ENCODE data around the gene TBCD.

DNA sequence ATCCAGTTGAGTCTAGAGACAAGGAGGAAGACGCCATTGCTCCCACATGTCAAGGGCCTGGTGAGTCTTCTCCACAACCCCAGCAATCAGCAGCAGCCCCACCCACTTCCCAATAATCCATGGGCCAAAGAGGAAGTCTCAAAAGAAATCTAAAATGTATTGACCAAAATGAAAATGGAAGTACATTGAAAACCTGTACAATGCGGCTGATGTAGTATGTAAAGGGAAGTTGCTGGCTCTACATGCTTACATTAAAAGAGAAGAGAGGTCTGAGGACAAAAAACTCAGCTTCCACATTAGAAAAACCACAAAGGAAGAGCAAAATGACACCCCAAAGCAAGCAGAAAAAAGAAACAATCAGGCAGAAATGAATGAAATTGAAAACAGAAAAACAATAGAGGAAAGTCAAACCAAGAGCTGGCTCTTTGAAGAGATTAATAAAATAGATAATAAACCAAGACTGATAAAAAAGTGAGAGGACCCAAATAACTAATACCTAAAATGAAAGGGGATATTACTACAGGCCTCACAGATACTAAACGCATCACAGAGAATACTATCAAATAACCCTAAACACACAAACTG is 227.0 kb downstream of the TBCD start:
- TF ChIP-seq, protein P1, sequence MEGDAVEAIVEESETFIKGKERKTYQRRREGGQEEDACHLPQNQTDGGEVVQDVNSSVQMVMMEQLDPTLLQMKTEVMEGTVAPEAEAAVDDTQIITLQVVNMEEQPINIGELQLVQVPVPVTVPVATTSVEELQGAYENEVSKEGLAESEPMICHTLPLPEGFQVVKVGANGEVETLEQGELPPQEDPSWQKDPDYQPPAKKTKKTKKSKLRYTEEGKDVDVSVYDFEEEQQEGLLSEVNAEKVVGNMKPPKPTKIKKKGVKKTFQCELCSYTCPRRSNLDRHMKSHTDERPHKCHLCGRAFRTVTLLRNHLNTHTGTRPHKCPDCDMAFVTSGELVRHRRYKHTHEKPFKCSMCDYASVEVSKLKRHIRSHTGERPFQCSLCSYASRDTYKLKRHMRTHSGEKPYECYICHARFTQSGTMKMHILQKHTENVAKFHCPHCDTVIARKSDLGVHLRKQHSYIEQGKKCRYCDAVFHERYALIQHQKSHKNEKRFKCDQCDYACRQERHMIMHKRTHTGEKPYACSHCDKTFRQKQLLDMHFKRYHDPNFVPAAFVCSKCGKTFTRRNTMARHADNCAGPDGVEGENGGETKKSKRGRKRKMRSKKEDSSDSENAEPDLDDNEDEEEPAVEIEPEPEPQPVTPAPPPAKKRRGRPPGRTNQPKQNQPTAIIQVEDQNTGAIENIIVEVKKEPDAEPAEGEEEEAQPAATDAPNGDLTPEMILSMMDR (IDR thresholded peaks at IDR 0.05): no peak
- no peak for TF ChIP-seq POLR2A (IDR thresholded peaks at IDR 0.05)
